ENCODE data around the gene GDPD5. TPM values are rescaled to one million over a fixed set of nuclear protein-coding genes. Genes with fewer than 3 reads are reported as not detected.

GDPD5 gene
- polyA plus RNA-seq, 1 experiment: 7.7 TPM

GRCh38 chr11:75440960-75441803 is 84.6 kb downstream of the GDPD5 start:
- Histone ChIP-seq H3K36me3 (ENCODE audit: control insufficient read depth, insufficient read depth, low read length) (no peaks in the 10 kb centered on the region), H3K4me3 (ENCODE audit: low read depth, low read length) (no peak overlapping the region), H3K27me3 (ENCODE audit: control insufficient read depth, insufficient read depth, low read length) (no peaks in the 10 kb centered on the region; the same call in 1 of the 2 replicates)
- no peak for TF ChIP-seq CTCF (IDR thresholded peaks at IDR 0.05; ENCODE audit: insufficient read depth, low read depth, low read length)
- CTCF ChIA-PET: interaction anchor here (1.0 to 5.8 kb wide), 6 partner anchors 53 to 99 kb away, joined by 3 to 168 read pairs (median 6); no protein-coding TSS in a partner anchor
- POLR2A ChIA-PET: interaction anchor here (0.6 kb wide), 1 partner anchor 460 kb away, joined by 6 read pairs; no protein-coding TSS in a partner anchor
- no peak for DNase-seq (ENCODE audit: low read depth)

- Histone ChIP-seq H3K36me3 (ENCODE audit: control insufficient read depth, insufficient read depth, low read length) (no peaks in the 10 kb centered on the region), H3K27me3 (ENCODE audit: control insufficient read depth, insufficient read depth, low read length) (no peaks in the 10 kb centered on the region; the same call in 1 of the 2 replicates), H3K4me3 (ENCODE audit: low read depth, low read length) (no peak overlapping the region)
- POLR2A ChIA-PET: no interaction called here
- TF ChIP-seq CTCF (IDR thresholded peaks at IDR 0.05; ENCODE audit: insufficient read depth, low read depth, low read length): no peak
- CTCF ChIA-PET: interaction anchor here (1.1 to 1.9 kb wide), 5 partner anchors 32 to 91 kb away, joined by 3 to 7 read pairs (median 6); no protein-coding TSS in a partner anchor
- no peak for DNase-seq (ENCODE audit: low read depth)
Measured at GRCh38 chr11:75439495-75440120, 86.1 kb downstream of the GDPD5 start.

GRCh38 chr11:75439026-75439425 is 86.7 kb downstream of the GDPD5 start:
- Histone ChIP-seq H3K4me3 (ENCODE audit: low read depth, low read length) (no peak overlapping the region), H3K36me3 (ENCODE audit: control insufficient read depth, insufficient read depth, low read length) (no peaks in the 10 kb centered on the region), H3K27me3 (ENCODE audit: control insufficient read depth, insufficient read depth, low read length) (no peaks in the 10 kb centered on the region; the same call in 1 of the 2 replicates)
- TF ChIP-seq CTCF (IDR thresholded peaks at IDR 0.05; ENCODE audit: insufficient read depth, low read depth, low read length): no peak
- ChIA-PET POLR2A (no interaction called here), CTCF (interaction anchor here (1.1 to 1.9 kb wide), 2 partner anchors 31 to 32 kb away, joined by 3 to 5 read pairs; no protein-coding TSS in a partner anchor)
- no peak for DNase-seq (ENCODE audit: low read depth)

GRCh38 chr11:75437966-75438659 is 87.6 kb downstream of the GDPD5 start:
- ChIA-PET POLR2A (no interaction called here), CTCF (interaction anchor here (1.9 kb wide), 1 partner anchor 30 kb away, joined by 5 read pairs; no protein-coding TSS in a partner anchor)
- no peaks in the 10 kb centered on the region for H3K36me3 ChIP-seq (ENCODE audit: control insufficient read depth, insufficient read depth, low read length)
- peaks cover 2% of the 10 kb centered on the region for H3K27me3 ChIP-seq (ENCODE audit: control insufficient read depth, insufficient read depth, low read length)
- H3K4me3 ChIP-seq (ENCODE audit: low read depth, low read length): no peak overlapping the region
- no peak for TF ChIP-seq CTCF (IDR thresholded peaks at IDR 0.05; ENCODE audit: insufficient read depth, low read depth, low read length)
- no peak for DNase-seq (ENCODE audit: low read depth)

Measured in BJ (cell line).